Transverse colon (tissue), 4 donors: Measurements from ENCODE around the gene ALKBH8. TPM values are rescaled to one million over a fixed set of nuclear protein-coding genes. Genes with fewer than 3 reads are reported as not detected.
"Not testable (repeated sequence)": the region's sequence is repeated elsewhere in the genome, so short reads cannot be mapped to it uniquely, and the experiment has no call there.

ENCODE experiments used
- DNase-seq: peaks from one replicate; pipeline ENCODE4 v3.0.0-alpha.2; 2019
- H3K27ac ChIP-seq, 4 donors: fragments of 200-600 bp; sonication (generic); 2 replicates each; pipeline ENCODE4 v1.5.1; 2016 to 2018; ENCODE audit warnings: inconsistent platforms in 4 of 4
- H3K27me3 ChIP-seq: fragments of 200-600 bp; sonication (generic); 2 replicates; pipeline ENCODE4 v1.5.1; 2017; ENCODE audit warnings: inconsistent platforms
- H3K36me3 ChIP-seq, 4 donors: fragments of 200-600 bp; sonication (generic); 2 replicates each; pipeline ENCODE4 v1.5.1; 2017 to 2019; ENCODE audit warnings: inconsistent platforms in 4 of 4
- H3K4me1 ChIP-seq, 4 donors: fragments of 200-600 bp; sonication (generic); 2 replicates each; pipeline ENCODE4 v1.5.1; 2017 to 2020; ENCODE audit warnings: inconsistent platforms in 4 of 4
- H3K4me3 ChIP-seq, 4 donors: fragments of 200-600 bp; sonication (generic); 1 replicate in 1 of 4; 2 replicates in 3 of 4; pipeline versions ENCODE4 v1.5.1 to v1.6.1; 2017 to 2019; ENCODE audit warnings: inconsistent platforms in 4 of 4
- H3K9me3 ChIP-seq, 2 donors: fragments of 200-600 bp; sonication (generic); 2 replicates each; pipeline ENCODE4 v1.5.1; 2017 to 2019; ENCODE audit warnings: inconsistent platforms in 2 of 2
- EP300 ChIP-seq: sonication (generic); formaldehyde crosslinking; IDR thresholded peaks from one replicate; pipeline ENCODE4 v1.6.1; 2017; ENCODE audit warnings: antibody characterized with exemption, low read depth
- POLR2A ChIP-seq: fragments of 450-650 bp; IDR thresholded peaks from one replicate; pipeline ENCODE4 v1.6.1; 2016; ENCODE audit warnings: antibody characterized with exemption, mild to moderate bottlenecking, moderate library complexity
- POLR2AphosphoS5 ChIP-seq, 3 donors: sonication (generic); formaldehyde crosslinking; IDR thresholded peaks; one replicate each; pipeline ENCODE4 v1.6.1; 2016; ENCODE audit warnings: antibody characterized with exemption in 3 of 3
- WGBS, 2 donors: methylation state at CpG; one replicate each; pipeline ENCODE4 v1.1.5; 2018; ENCODE audit warnings: low coverage in 1 of 2; 5-methylcytosine and 5-hydroxymethylcytosine counted together
- in situ Hi-C, 4 donors: fragments of 200-750 bp; cut with MboI; loops; one replicate each; pipeline versions ENCODE4 v1.15.0 to v1.15.1; 2017; ENCODE audit warnings: low sequenced_read_pairs in 3 of 4, low pct_ligation_motif_present in 1 of 4, low pct_unique_long_range_greater_than_20kb in 1 of 4
- intact Hi-C: fragments of 100-400 bp; cut with DNase I; formaldehyde crosslinking; loops from one replicate; pipeline ENCODE4 v1.15.1; 2023; ENCODE audit warnings: low total_unique reads
- total RNA-seq, 4 donors: library from RNA; depleted of rRNA; stranded (reverse); fragments of >200 nt; gene quantifications; one replicate each; pipeline ENCODE4 v1.1.0, GENCODE V29; 2016
- TF ChIP-seq, protein P1 (sequence below), 5 experiments: fragments of 200-600 bp in 3 of 5; fragments of 450-650 bp in 2 of 5; sonication (generic) in 3 of 5; IDR thresholded peaks; 1 replicate in 2 of 5; 2 replicates in 3 of 5; pipeline ENCODE4 v1.5.1; 2016 to 2017; ENCODE audit warnings: antibody characterized with exemption in 5 of 5, inconsistent platforms in 3 of 5, mild to moderate bottlenecking in 2 of 5, moderate library complexity in 1 of 5

ALKBH8 gene
- total RNA-seq, 4 donors from 2014 or later: 0.60 to 5.6 (median 3.9) TPM

GRCh38 chr11:107504981-107505380 lies 60.6 kb downstream of the ALKBH8 start:
- in situ Hi-C loops: no loop called here
- intact Hi-C loops: no loop called here
- 64 to 90% methylated on average over 5 of the region's 5 CpGs for WGBS, 2 donors

DNA sequence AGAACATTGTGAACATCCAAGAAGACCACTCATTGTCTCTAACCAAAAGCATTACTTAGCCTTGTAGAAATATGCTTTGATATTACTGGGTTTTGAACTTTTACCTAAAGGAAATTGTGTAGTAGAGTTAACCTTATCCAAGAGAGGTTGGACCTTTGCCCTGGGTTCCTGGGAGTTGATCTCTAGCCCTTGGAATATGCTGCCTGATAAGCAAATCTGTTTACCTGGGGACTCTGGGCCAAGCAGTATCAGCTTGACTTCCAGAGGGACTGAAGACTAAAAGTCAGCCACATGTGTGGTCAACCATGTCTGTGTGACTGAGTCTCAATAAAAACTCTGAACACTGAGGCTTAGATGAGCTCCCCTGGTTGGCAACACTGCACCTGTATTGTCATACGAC lies 63.8 kb downstream of the ALKBH8 start:
- Histone ChIP-seq H3K9me3 (no peaks in the 10 kb centered on the region), H3K4me3 (no peak overlapping the region), H3K4me1 (peaks cover 0 to 6% (median 0%) of the 10 kb centered on the region in 4 donors), H3K27me3 (no peaks in the 10 kb centered on the region), H3K36me3 (peaks cover 0 to 11% (median 5%) of the 10 kb centered on the region in 4 donors), H3K27ac (no peak overlapping the region)
- WGBS, 2 donors: 93% methylated on average over 1 of the region's 1 CpG; no CpG with 5 or more reads in 1 of the 2 donors
- intact Hi-C loops: no loop called here
- TF ChIP-seq, protein P1, sequence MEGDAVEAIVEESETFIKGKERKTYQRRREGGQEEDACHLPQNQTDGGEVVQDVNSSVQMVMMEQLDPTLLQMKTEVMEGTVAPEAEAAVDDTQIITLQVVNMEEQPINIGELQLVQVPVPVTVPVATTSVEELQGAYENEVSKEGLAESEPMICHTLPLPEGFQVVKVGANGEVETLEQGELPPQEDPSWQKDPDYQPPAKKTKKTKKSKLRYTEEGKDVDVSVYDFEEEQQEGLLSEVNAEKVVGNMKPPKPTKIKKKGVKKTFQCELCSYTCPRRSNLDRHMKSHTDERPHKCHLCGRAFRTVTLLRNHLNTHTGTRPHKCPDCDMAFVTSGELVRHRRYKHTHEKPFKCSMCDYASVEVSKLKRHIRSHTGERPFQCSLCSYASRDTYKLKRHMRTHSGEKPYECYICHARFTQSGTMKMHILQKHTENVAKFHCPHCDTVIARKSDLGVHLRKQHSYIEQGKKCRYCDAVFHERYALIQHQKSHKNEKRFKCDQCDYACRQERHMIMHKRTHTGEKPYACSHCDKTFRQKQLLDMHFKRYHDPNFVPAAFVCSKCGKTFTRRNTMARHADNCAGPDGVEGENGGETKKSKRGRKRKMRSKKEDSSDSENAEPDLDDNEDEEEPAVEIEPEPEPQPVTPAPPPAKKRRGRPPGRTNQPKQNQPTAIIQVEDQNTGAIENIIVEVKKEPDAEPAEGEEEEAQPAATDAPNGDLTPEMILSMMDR (IDR thresholded peaks at IDR 0.05): no peak
- TF ChIP-seq POLR2A: no peak
- no peak for DNase-seq
- in situ Hi-C loops: no loop called here

More at GRCh38 chr11:107504981-107505380, 60.6 kb downstream of the ALKBH8 start:
- Histone ChIP-seq H3K36me3 (peaks cover 0 to 11% (median 5%) of the 10 kb centered on the region in 4 donors), H3K4me1 (peaks cover 0 to 6% (median 0%) of the 10 kb centered on the region in 4 donors), H3K27me3 (no peaks in the 10 kb centered on the region), H3K9me3 (no peaks in the 10 kb centered on the region), H3K27ac (no peak overlapping the region), H3K4me3 (no peak overlapping the region)
- TF ChIP-seq POLR2AphosphoS5 (IDR thresholded peaks at IDR 0.05): no peak
- TF ChIP-seq POLR2A: no peak
- TF ChIP-seq, protein P1 (IDR thresholded peaks at IDR 0.05): no peak
- TF ChIP-seq EP300: no peak
- DNase-seq: no peak

GRCh38 chr11:107497371-107497770 lies 68.2 kb downstream of the ALKBH8 start:
- H3K27ac ChIP-seq, DNase-seq, H3K9me3 ChIP-seq, in situ Hi-C loops, H3K27me3 ChIP-seq, intact Hi-C loops, H3K4me1 ChIP-seq, H3K36me3 ChIP-seq, H3K4me3 ChIP-seq: not testable (repeated sequence)
- WGBS, 2 donors: 90 to 97% methylated on average over 4 to 7 of the region's 7 CpGs

- in situ Hi-C loops: no loop called here
- intact Hi-C loops: no loop called here
- H3K27ac ChIP-seq: no peak overlapping the region
- H3K9me3 ChIP-seq: no peaks in the 10 kb centered on the region
- DNase-seq: no peak
- no peak overlapping the region for H3K4me3 ChIP-seq
- TF ChIP-seq EP300 (no peak), POLR2A (no peak), POLR2AphosphoS5 (IDR thresholded peaks at IDR 0.05) (no peak)
- TF ChIP-seq, protein P1 (IDR thresholded peaks at IDR 0.05): no peak
- H3K27me3 ChIP-seq: no peaks in the 10 kb centered on the region
- WGBS, 2 donors: 75 to 81% methylated on average over 4 of the region's 4 CpGs
- H3K4me1 ChIP-seq: no peaks in the 10 kb centered on the region
- H3K36me3 ChIP-seq: no peaks in the 10 kb centered on the region
Observed at GRCh38 chr11:107496011-107496410, 69.5 kb downstream of the ALKBH8 start.

GRCh38 chr11:107494055-107494454 lies 71.5 kb downstream of the ALKBH8 start:
- Histone ChIP-seq H3K36me3 (no peaks in the 10 kb centered on the region), H3K9me3 (no peaks in the 10 kb centered on the region), H3K4me3 (no peak overlapping the region), H3K27ac (no peak overlapping the region), H3K4me1 (no peaks in the 10 kb centered on the region), H3K27me3 (no peaks in the 10 kb centered on the region)
- WGBS, 2 donors: 69 to 76% methylated on average over 1 of the region's 1 CpG
- in situ Hi-C loops (no loop called here), intact Hi-C loops (no loop called here)
- no peak for DNase-seq
- TF ChIP-seq POLR2A (no peak), POLR2AphosphoS5 (IDR thresholded peaks at IDR 0.05) (no peak), EP300 (no peak)
- TF ChIP-seq, protein P1 (IDR thresholded peaks at IDR 0.05): no peak
